ENCODE measurements around the gene WRAP73.

The WRAP73 gene

GRCh38 chr1:3681898-3682806, 32.2 kb upstream of the WRAP73 start:
- DNase-seq, result no peak

- no peak for DNase-seq
These were observed 31.5 kb upstream of the WRAP73 start for GRCh38 chr1:3681231-3681897.

- DNase-seq, result no peak
These were observed 30.8 kb upstream of the WRAP73 start for GRCh38 chr1:3680488-3681230.

GRCh38 chr1:3679799-3680453, 30.0 kb upstream of the WRAP73 start:
- DNase-seq, result no peak

- DNase-seq, result no peak
These were observed 29.2 kb upstream of the WRAP73 start for GRCh38 chr1:3679098-3679555.

- no peak for DNase-seq
These were observed 28.6 kb upstream of the WRAP73 start for GRCh38 chr1:3678361-3679097.

GRCh38 chr1:3677484-3677883, 27.6 kb upstream of the WRAP73 start:
- DNase-seq, result no peak

GRCh38 chr1:3676581-3677470, 26.9 kb upstream of the WRAP73 start:
- DNase-seq, result no peak

GRCh38 chr1:3675436-3675835, 25.5 kb upstream of the WRAP73 start:
- no peak for DNase-seq

GRCh38 chr1:3674100-3675094, 24.5 kb upstream of the WRAP73 start:
- no peak for DNase-seq

GRCh38 chr1:3673381-3674099, 23.6 kb upstream of the WRAP73 start:
- DNase-seq, result no peak

GRCh38 chr1:3672971-3673361, 23.1 kb upstream of the WRAP73 start:
- no peak for DNase-seq

GRCh38 chr1:3672231-3672970, 22.5 kb upstream of the WRAP73 start:
- DNase-seq, result no peak

GRCh38 chr1:3671371-3672180, 21.7 kb upstream of the WRAP73 start:
- no peak for DNase-seq

GRCh38 chr1:3670823-3671265, 20.9 kb upstream of the WRAP73 start:
- DNase-seq, result no peak

- DNase-seq, result no peak
These were observed 20.1 kb upstream of the WRAP73 start for GRCh38 chr1:3669971-3670431.

- no peak for DNase-seq
These were observed 19.5 kb upstream of the WRAP73 start for GRCh38 chr1:3669421-3669821.

Data from stimulated activated naive CD4-positive, alpha-beta T cell (primary cell).